HCT116 (cell line): ENCODE measurements around the gene CLEC19A. TPM values are rescaled to one million over a fixed set of nuclear protein-coding genes. Genes with fewer than 3 reads are reported as not detected.

Experiments used
- ATAC-seq: fragments of 200-7000 bp; cut with Tn5 transposase; 2 replicates; pipeline ENCODE4 v1.9.1; 2020; ENCODE audit warnings: mild to moderate bottlenecking, moderate library complexity
- BruUV-seq: library from RNA; stranded (reverse); fragments of 400-500 nt; replicated peaks from 2 replicates; lab custom pipeline; 2021; lab: Mats Ljungman, UMichigan
- CTCF ChIA-PET: fragments of 300-600 bp; sonication (Branson Sonifier 250); formaldehyde crosslinking; loops from one replicate; lab custom pipeline; 2021; ENCODE audit warnings: antibody characterized with exemption; lab: Charles Lee
- POLR2A ChIA-PET: fragments of 300-600, 350-600 bp; sonication (Branson Sonifier 250); formaldehyde crosslinking; loops from one replicate; lab custom pipeline; 2021; ENCODE audit warnings: antibody characterized with exemption; lab: Charles Lee
- RAD21 ChIA-PET, 2 experiments: fragments of 300-600 bp; sonication (Branson Sonifier 250); formaldehyde crosslinking; loops; one replicate each; lab custom pipeline; 2023; ENCODE audit warnings: low total read pairs in 2 of 2; ENCODE audit not compliant: uncharacterized antibody in 2 of 2, unreplicated experiment in 2 of 2, low non-redundant PET in 1 of 2; lab: Charles Lee
- DNase-seq: peaks from one replicate; pipeline ENCODE4 v3.0.0-alpha.2; 2010; ENCODE audit warnings: low read depth, low spot score
- H2AFZ ChIP-seq: fragments of 200-600 bp; shearing (Covaris generic), sonication (generic); 2 replicates; pipeline ENCODE4 v1.6.1; 2017; ENCODE audit warnings: low read depth, mixed run types, mixed read lengths, antibody characterized with exemption, low read length; ENCODE audit not compliant: poor library complexity, severe bottlenecking
- H3K27ac ChIP-seq: 2 replicates; pipeline ENCODE4 v1.5.1; 2012; ENCODE audit warnings: low read depth, low read length
- H3K27me3 ChIP-seq: fragments of 200-600 bp; sonication (generic); 2 replicates; pipeline ENCODE4 v1.6.1; 2016; ENCODE audit warnings: mixed run types, low read length, mixed read lengths; ENCODE audit not compliant: insufficient read depth
- H3K36me3 ChIP-seq, 2 experiments: fragments of 200-500 bp in 1 of 2; fragments of 200-600 bp in 1 of 2; sonication (Bioruptor generic) in 1 of 2; sonication (generic) in 1 of 2; 2 replicates each; pipeline versions ENCODE4 v1.5.1 to v1.6.1; 2014 to 2016; ENCODE audit warnings: low read length in 2 of 2, inconsistent platforms in 1 of 2, mixed read lengths in 1 of 2, mixed run types in 1 of 2; ENCODE audit not compliant: insufficient read depth in 2 of 2, control insufficient read depth in 1 of 2
- H3K4me1 ChIP-seq, 2 experiments: fragments of 200-600 bp in 1 of 2; sonication (generic) in 1 of 2; 2 replicates each; pipeline versions ENCODE4 v1.5.1 to v1.6.1; 2012 to 2017; ENCODE audit warnings: low read length in 2 of 2, inconsistent platforms in 1 of 2, mild to moderate bottlenecking in 1 of 2, mixed read lengths in 1 of 2, mixed run types in 1 of 2, moderate library complexity in 1 of 2; ENCODE audit not compliant: insufficient read depth in 2 of 2, control insufficient read depth in 1 of 2
- H3K4me2 ChIP-seq: fragments of 200-600 bp; sonication (generic); 2 replicates; pipeline ENCODE4 v1.6.1; 2017; ENCODE audit warnings: mixed run types, low read length, mixed read lengths
- H3K4me3 ChIP-seq, 2 experiments: fragments of 200-600 bp in 1 of 2; sonication (generic) in 1 of 2; replicated peaks in 1 of 2; 2 replicates each; pipeline ENCODE4 v1.5.1; 2011 to 2016; ENCODE audit warnings: low read length in 2 of 2, control low read depth in 1 of 2, low read depth in 1 of 2, mild to moderate bottlenecking in 1 of 2, mixed read lengths in 1 of 2, mixed run types in 1 of 2
- H3K79me2 ChIP-seq: fragments of 200-600 bp; sonication (generic); 2 replicates; pipeline ENCODE4 v1.6.1; 2017; ENCODE audit warnings: mild to moderate bottlenecking, mixed run types, low read length, moderate library complexity, mixed read lengths; ENCODE audit not compliant: insufficient read depth
- H3K9ac ChIP-seq: fragments of 200-600 bp; sonication (generic); 2 replicates; pipeline ENCODE4 v1.6.1; 2016; ENCODE audit warnings: low read length, mixed read lengths
- H3K9me2 ChIP-seq: fragments of 200-600 bp; sonication (generic), shearing (Covaris generic); 2 replicates; pipeline ENCODE4 v1.6.1; 2017; ENCODE audit warnings: mixed run types, mild to moderate bottlenecking, moderate library complexity; ENCODE audit not compliant: insufficient read depth
- H3K9me3 ChIP-seq, 2 experiments: fragments of 200-500 bp in 1 of 2; fragments of 200-600 bp in 1 of 2; sonication (Bioruptor generic) in 1 of 2; sonication (generic) in 1 of 2; 2 replicates each; pipeline ENCODE4 v1.6.1; 2014 to 2017; ENCODE audit warnings: low read length in 2 of 2, mixed read lengths in 2 of 2, inconsistent platforms in 1 of 2, low read depth in 1 of 2, mild to moderate bottlenecking in 1 of 2, mixed run types in 1 of 2, moderate library complexity in 1 of 2; ENCODE audit not compliant: control insufficient read depth in 1 of 2, insufficient read depth in 1 of 2
- H4K20me1 ChIP-seq: fragments of 200-600 bp; sonication (generic), shearing (Covaris generic); 2 replicates; pipeline ENCODE4 v1.6.1; 2017; ENCODE audit warnings: mixed run types, mild to moderate bottlenecking, moderate library complexity; ENCODE audit not compliant: insufficient read depth
- CBX3 ChIP-seq: IDR thresholded peaks from 2 replicates; pipeline ENCODE4 v1.6.1; 2012; ENCODE audit warnings: low read depth
- EGR1 ChIP-seq: IDR thresholded peaks from 2 replicates; pipeline ENCODE4 v1.6.1; 2012; ENCODE audit warnings: low read depth
- ELF1 ChIP-seq: IDR thresholded peaks from 2 replicates; pipeline ENCODE4 v1.6.1; 2012; ENCODE audit warnings: low read depth, borderline replicate concordance
- EZH2 ChIP-seq: fragments of 200-600 bp; sonication (generic); IDR thresholded peaks from 2 replicates; pipeline ENCODE4 v1.6.1; 2017; ENCODE audit warnings: antibody characterized with exemption, mixed run types
- EZH2phosphoT487 ChIP-seq: fragments of 200-600 bp; IDR thresholded peaks from 2 replicates; pipeline ENCODE4 v1.6.1; 2018; ENCODE audit warnings: antibody characterized with exemption, borderline replicate concordance
- FOSL1 ChIP-seq: IDR thresholded peaks from 2 replicates; pipeline ENCODE4 v1.6.1; 2012; ENCODE audit warnings: low read depth
- JUND ChIP-seq: IDR thresholded peaks from 2 replicates; pipeline ENCODE4 v1.6.1; 2012
- POLR2A ChIP-seq: IDR thresholded peaks from 2 replicates; pipeline ENCODE4 v1.7.0; 2011; ENCODE audit warnings: borderline replicate concordance; ENCODE audit not compliant: insufficient read depth, insufficient read length; ENCODE audit errors: extremely low read depth
- POLR2AphosphoS5 ChIP-seq: IDR thresholded peaks from 2 replicates; pipeline ENCODE4 v1.6.1; 2011; ENCODE audit warnings: mild to moderate bottlenecking, low read depth, low read length, moderate library complexity
- RAD21 ChIP-seq: IDR thresholded peaks from 2 replicates; pipeline ENCODE4 v1.6.1; 2012; ENCODE audit warnings: low read depth, mild to moderate bottlenecking
- SIN3A ChIP-seq: IDR thresholded peaks from 2 replicates; pipeline ENCODE4 v1.6.1; 2012; ENCODE audit warnings: low read depth
- SP1 ChIP-seq: IDR thresholded peaks from 2 replicates; pipeline ENCODE4 v1.6.1; 2012; ENCODE audit warnings: low read depth
- SRF ChIP-seq: IDR thresholded peaks from 2 replicates; pipeline ENCODE4 v1.6.1; 2012; ENCODE audit warnings: low read depth
- TCF7L2 ChIP-seq: IDR thresholded peaks from 2 replicates; pipeline ENCODE4 v1.7.0; 2011; ENCODE audit warnings: borderline replicate concordance, inconsistent platforms; ENCODE audit not compliant: insufficient read depth, insufficient read length; ENCODE audit errors: extremely low read depth
- ZFX ChIP-seq: fragments of 450-650 bp; IDR thresholded peaks from 2 replicates; pipeline ENCODE4 v1.6.1; 2017
- ZNF274 ChIP-seq: fragments of 200-500 bp; sonication (Bioruptor generic); IDR thresholded peaks from 2 replicates; pipeline ENCODE4 v1.6.1; 2014; ENCODE audit warnings: mild to moderate bottlenecking, low read depth, low read length, inconsistent platforms
- intact Hi-C: fragments of 100-400 bp; cut with micrococcal nuclease; formaldehyde crosslinking; loops from 2 replicates; pipeline ENCODE4 v1.10.0; 2022
- total RNA-seq: library from RNA; stranded (reverse); gene quantifications from one replicate; pipeline ENCODE4 v1.2.1, GENCODE V29; 2021; ENCODE audit not compliant: unreplicated experiment
- TF ChIP-seq, protein P1 (sequence below), 3 experiments: fragments of 200-600 bp in 1 of 3; sonication (generic) in 1 of 3; IDR thresholded peaks in 2 of 3; conservative IDR thresholded peaks in 1 of 3; 2 replicates each; pipeline ENCODE4 v1.5.1; 2012 to 2017; ENCODE audit warnings: low read depth in 2 of 3, low read length in 2 of 3, antibody characterized with exemption in 1 of 3, borderline replicate concordance in 1 of 3, control low read depth in 1 of 3, mild to moderate bottlenecking in 1 of 3, mixed read lengths in 1 of 3, mixed run types in 1 of 3, moderate library complexity in 1 of 3; ENCODE audit not compliant: insufficient read depth in 1 of 3
- TF ChIP-seq, protein P2 (sequence below): IDR thresholded peaks from 2 replicates; pipeline ENCODE4 v1.6.1; 2012
- TF ChIP-seq, protein P3 (sequence below): IDR thresholded peaks from 2 replicates; pipeline ENCODE4 v1.6.1; 2012; ENCODE audit warnings: low read depth
- TF ChIP-seq, protein P4 (sequence below): IDR thresholded peaks from 2 replicates; pipeline ENCODE4 v1.6.1; 2012

CLEC19A gene
- total RNA-seq, 1 experiment from 2014 or later, result not detected

DNA sequence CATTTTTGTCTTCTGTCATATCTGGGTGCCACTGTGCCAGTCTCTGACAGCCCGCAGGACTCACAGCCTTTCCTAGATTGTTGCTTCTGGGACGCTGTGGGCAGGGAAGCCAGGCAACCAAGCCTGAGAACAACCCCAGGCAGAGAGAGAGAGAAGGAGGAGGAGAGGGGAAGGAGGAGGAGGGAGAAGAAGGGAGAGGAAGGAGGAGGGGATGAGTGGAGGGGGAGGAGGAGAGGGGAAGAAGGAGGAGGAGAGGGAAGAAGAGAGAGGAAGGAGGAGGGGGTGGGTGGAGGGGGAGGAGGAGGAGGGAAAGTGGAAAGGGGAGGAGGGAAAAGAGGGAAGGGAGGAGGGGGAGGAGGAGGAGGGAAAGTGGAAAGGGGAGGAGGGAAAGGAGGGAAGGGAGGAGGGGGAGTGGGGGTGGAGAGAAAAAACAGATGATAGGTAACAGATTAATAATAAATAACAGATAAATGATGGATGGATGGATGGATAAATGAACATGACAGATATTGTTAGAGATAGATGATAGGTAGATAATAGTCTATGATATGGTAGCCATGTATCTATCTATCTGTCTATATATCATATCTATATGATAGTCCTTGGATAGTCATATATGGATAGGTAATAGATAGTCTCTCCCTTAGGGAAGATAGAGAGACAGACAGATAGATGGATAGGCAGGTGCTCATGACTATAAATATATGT, 29.3 kb downstream of the CLEC19A start:
- Histone ChIP-seq H3K4me3 (no peak overlapping the region), H2AFZ (no peak overlapping the region), H4K20me1 (no peaks in the 10 kb centered on the region), H3K36me3 (no peaks in the 10 kb centered on the region), H3K9me2 (no peaks in the 10 kb centered on the region), H3K79me2 (no peaks in the 10 kb centered on the region), H3K4me2 (no peak overlapping the region), H3K4me1 (no peaks in the 10 kb centered on the region), H3K9ac (no peak overlapping the region), H3K27me3 (no peaks in the 10 kb centered on the region), H3K9me3 (no peaks in the 10 kb centered on the region), H3K27ac (no peak overlapping the region)
- RAD21 ChIA-PET, result no interaction called here
- ATAC-seq (no peak), DNase-seq (no peak)
- intact Hi-C loops, result no loop called here
- TF ChIP-seq SIN3A (no peak), RAD21 (no peak), ZNF274 (no peak), EZH2phosphoT487 (no peak), EGR1 (no peak), POLR2AphosphoS5 (no peak), ZFX (no peak), POLR2A (no peak), EZH2 (no peak), ELF1 (no peak), SRF (no peak), SP1 (no peak), TCF7L2 (no peak), JUND (no peak), CBX3 (no peak), FOSL1 (no peak)
- TF ChIP-seq, protein P1, sequence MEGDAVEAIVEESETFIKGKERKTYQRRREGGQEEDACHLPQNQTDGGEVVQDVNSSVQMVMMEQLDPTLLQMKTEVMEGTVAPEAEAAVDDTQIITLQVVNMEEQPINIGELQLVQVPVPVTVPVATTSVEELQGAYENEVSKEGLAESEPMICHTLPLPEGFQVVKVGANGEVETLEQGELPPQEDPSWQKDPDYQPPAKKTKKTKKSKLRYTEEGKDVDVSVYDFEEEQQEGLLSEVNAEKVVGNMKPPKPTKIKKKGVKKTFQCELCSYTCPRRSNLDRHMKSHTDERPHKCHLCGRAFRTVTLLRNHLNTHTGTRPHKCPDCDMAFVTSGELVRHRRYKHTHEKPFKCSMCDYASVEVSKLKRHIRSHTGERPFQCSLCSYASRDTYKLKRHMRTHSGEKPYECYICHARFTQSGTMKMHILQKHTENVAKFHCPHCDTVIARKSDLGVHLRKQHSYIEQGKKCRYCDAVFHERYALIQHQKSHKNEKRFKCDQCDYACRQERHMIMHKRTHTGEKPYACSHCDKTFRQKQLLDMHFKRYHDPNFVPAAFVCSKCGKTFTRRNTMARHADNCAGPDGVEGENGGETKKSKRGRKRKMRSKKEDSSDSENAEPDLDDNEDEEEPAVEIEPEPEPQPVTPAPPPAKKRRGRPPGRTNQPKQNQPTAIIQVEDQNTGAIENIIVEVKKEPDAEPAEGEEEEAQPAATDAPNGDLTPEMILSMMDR (IDR thresholded peaks at IDR 0.05 in 2 of 3, conservative IDR thresholded peaks at IDR 0.05 in 1 of 3; ENCODE audit: borderline replicate concordance in 1 of 3, insufficient read depth in 1 of 3, low read depth in 2 of 3, low read length in 2 of 3), result no peak
- TF ChIP-seq, protein P2, sequence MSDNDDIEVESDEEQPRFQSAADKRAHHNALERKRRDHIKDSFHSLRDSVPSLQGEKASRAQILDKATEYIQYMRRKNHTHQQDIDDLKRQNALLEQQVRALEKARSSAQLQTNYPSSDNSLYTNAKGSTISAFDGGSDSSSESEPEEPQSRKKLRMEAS, result no peak
- TF ChIP-seq, protein P3, sequence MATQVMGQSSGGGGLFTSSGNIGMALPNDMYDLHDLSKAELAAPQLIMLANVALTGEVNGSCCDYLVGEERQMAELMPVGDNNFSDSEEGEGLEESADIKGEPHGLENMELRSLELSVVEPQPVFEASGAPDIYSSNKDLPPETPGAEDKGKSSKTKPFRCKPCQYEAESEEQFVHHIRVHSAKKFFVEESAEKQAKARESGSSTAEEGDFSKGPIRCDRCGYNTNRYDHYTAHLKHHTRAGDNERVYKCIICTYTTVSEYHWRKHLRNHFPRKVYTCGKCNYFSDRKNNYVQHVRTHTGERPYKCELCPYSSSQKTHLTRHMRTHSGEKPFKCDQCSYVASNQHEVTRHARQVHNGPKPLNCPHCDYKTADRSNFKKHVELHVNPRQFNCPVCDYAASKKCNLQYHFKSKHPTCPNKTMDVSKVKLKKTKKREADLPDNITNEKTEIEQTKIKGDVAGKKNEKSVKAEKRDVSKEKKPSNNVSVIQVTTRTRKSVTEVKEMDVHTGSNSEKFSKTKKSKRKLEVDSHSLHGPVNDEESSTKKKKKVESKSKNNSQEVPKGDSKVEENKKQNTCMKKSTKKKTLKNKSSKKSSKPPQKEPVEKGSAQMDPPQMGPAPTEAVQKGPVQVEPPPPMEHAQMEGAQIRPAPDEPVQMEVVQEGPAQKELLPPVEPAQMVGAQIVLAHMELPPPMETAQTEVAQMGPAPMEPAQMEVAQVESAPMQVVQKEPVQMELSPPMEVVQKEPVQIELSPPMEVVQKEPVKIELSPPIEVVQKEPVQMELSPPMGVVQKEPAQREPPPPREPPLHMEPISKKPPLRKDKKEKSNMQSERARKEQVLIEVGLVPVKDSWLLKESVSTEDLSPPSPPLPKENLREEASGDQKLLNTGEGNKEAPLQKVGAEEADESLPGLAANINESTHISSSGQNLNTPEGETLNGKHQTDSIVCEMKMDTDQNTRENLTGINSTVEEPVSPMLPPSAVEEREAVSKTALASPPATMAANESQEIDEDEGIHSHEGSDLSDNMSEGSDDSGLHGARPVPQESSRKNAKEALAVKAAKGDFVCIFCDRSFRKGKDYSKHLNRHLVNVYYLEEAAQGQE, result no peak
- TF ChIP-seq, protein P4, sequence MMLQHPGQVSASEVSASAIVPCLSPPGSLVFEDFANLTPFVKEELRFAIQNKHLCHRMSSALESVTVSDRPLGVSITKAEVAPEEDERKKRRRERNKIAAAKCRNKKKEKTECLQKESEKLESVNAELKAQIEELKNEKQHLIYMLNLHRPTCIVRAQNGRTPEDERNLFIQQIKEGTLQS, result no peak
- POLR2A ChIA-PET, result no interaction called here
- no TSS peak for BruUV-seq
- CTCF ChIA-PET, result no interaction called here
